ENCODE data around the gene FRMD3. TPM values are rescaled to one million over a fixed set of nuclear protein-coding genes. Genes with fewer than 3 reads are reported as not detected.

FRMD3 gene
- total RNA-seq, 1 experiment from 2014 or later = 0.55 TPM

GRCh38 chr9:83422527-83422926 lies 115.7 kb downstream of the FRMD3 start:
- H3K9ac ChIP-seq (ENCODE audit: extremely low read depth, insufficient read length, low read length) = no peak overlapping the region
- H3K18ac ChIP-seq (ENCODE audit: insufficient read length, low read depth, low read length) = no peak overlapping the region
- H2BK12ac ChIP-seq (ENCODE audit: insufficient read length, low read depth, low read length) = no peak overlapping the region
- H4K91ac ChIP-seq (ENCODE audit: insufficient read length, low read depth, low read length) = no peak overlapping the region
- no peaks in the 10 kb centered on the region for H3K27me3 ChIP-seq (ENCODE audit: insufficient read depth, low read length)
- no peaks in the 10 kb centered on the region for H3K23me2 ChIP-seq (ENCODE audit: insufficient read length, low read depth, low read length, poor library complexity, severe bottlenecking)
- Mint-ChIP-seq H3K4me3 (no peak overlapping the region), H3K27me3 (ENCODE audit: low read depth) (no peaks in the 10 kb centered on the region), H3K36me3 (ENCODE audit: insufficient read depth in 1 of 3, low read depth in 3 of 3) (0 out of 7 replicates have a peak, but pooled peaks cover 0 to 3% (median 0%) of the 10 kb centered on the region in 3 experiments), H3K9me3 (no peaks in the 10 kb centered on the region; a peak in 1 of 5 replicates), H3K4me1 (peaks cover 9 to 14% of the 10 kb centered on the region in 2 experiments), H3K27ac (no peak overlapping the region)
- H3K79me2 ChIP-seq (ENCODE audit: insufficient read depth, low read length) = no peaks in the 10 kb centered on the region
- no peak overlapping the region for H4K8ac ChIP-seq (replicated peaks; ENCODE audit: insufficient read length, low read depth, low read length)
- no peaks in the 10 kb centered on the region for H3K79me1 ChIP-seq (ENCODE audit: insufficient read depth, low read depth, low read length, poor library complexity, severe bottlenecking)
- no peaks in the 10 kb centered on the region for H4K20me1 ChIP-seq (ENCODE audit: control insufficient read depth, insufficient read depth, insufficient read length)
- H2AK5ac ChIP-seq (ENCODE audit: insufficient read length, low read length) = no peak overlapping the region
- no peak for TF ChIP-seq CTCF (conservative IDR thresholded peaks at IDR 0.05)
- no peaks in the 10 kb centered on the region for H3K9me3 ChIP-seq (ENCODE audit: control insufficient read depth, low read depth, low read length)
- no peak overlapping the region for H3K4ac ChIP-seq (ENCODE audit: low read depth, low read length)
- no peaks in the 10 kb centered on the region; the same call in 1 of the 2 replicates for H3K4me1 ChIP-seq (ENCODE audit: insufficient read depth, low read length)
- no peak overlapping the region for H3K14ac ChIP-seq (ENCODE audit: insufficient read depth, low read length)
- H3K23ac ChIP-seq (ENCODE audit: insufficient read length, low read depth, low read length) = no peak overlapping the region
- no peak overlapping the region for H2BK20ac ChIP-seq (ENCODE audit: low read depth, low read length, poor library complexity, severe bottlenecking)
- DNase-seq = no peak
- no peak overlapping the region for H2BK120ac ChIP-seq (ENCODE audit: low read depth, low read length, poor library complexity, severe bottlenecking)
- no peak overlapping the region for H3K27ac ChIP-seq (ENCODE audit: insufficient read length, low read depth, low read length)
- no peak overlapping the region for H3K56ac ChIP-seq (ENCODE audit: insufficient read length, low read depth, low read length)
- H3K4me2 ChIP-seq (ENCODE audit: insufficient read depth, insufficient read length, low read length) = no peak overlapping the region
- no CpG with 5 or more reads among the region's 3 CpGs for WGBS (ENCODE audit: extremely low coverage, insufficient read length, low lambda C conversion rate)
- H2AFZ ChIP-seq (ENCODE audit: low read length) = no peak overlapping the region
- H2BK15ac ChIP-seq (ENCODE audit: low read depth, low read length) = no peak overlapping the region
- H4K5ac ChIP-seq (ENCODE audit: insufficient read length, low read depth, low read length) = no peak overlapping the region
- no peak overlapping the region for H3T11ph ChIP-seq (ENCODE audit: low read length)
- H2BK5ac ChIP-seq (ENCODE audit: insufficient read length, low read length) = no peak overlapping the region

Data from H9 (cell line).